HUES64 (cell line): ENCODE data around the gene ITSN1.
A peak's percentile ranks its signal among the peaks of the same experiment; 100 is the strongest.

Experiments
- H3K27ac ChIP-seq: 2 replicates; pipeline ENCODE4 v1.7.0; 2013; ENCODE audit warnings: low read depth, low read length, inconsistent platforms
- H3K27me3 ChIP-seq: 2 replicates; pipeline ENCODE4 v1.6.1; 2013; ENCODE audit warnings: mild to moderate bottlenecking, low read length; ENCODE audit not compliant: insufficient read depth
- H3K36me3 ChIP-seq: 2 replicates; pipeline ENCODE4 v1.6.1; 2013; ENCODE audit warnings: mild to moderate bottlenecking, low read length; ENCODE audit not compliant: insufficient read depth
- H3K4me1 ChIP-seq: 2 replicates; pipeline ENCODE4 v1.6.1; 2013; ENCODE audit warnings: mild to moderate bottlenecking, low read length, moderate library complexity; ENCODE audit not compliant: insufficient read depth
- H3K4me3 ChIP-seq: 2 replicates; pipeline ENCODE4 v1.5.1; 2013; ENCODE audit warnings: mild to moderate bottlenecking, low read length, moderate library complexity
- H3K9ac ChIP-seq: 2 replicates; pipeline ENCODE4 v1.6.1; 2013; ENCODE audit warnings: mild to moderate bottlenecking, low read depth, low read length
- H3K9me3 ChIP-seq: 2 replicates; pipeline ENCODE4 v1.6.1; 2013; ENCODE audit warnings: low read depth, low read length; ENCODE audit not compliant: insufficient read depth
- WGBS: fragments of 150-250, 120-280 bp; methylation state at CpG from one replicate; pipeline ENCODE4 v1.1.7; 2013; ENCODE audit warnings: missing lambda C conversion rate; 5-methylcytosine and 5-hydroxymethylcytosine counted together

Gene ITSN1

GRCh38 chr21:33940164-33940880, 298.0 kb downstream of the ITSN1 start:
- WGBS, result 93% methylated on average over 14 of the region's 15 CpGs
- no peaks in the 10 kb centered on the region; the same call in 1 of the 2 replicates for H3K9me3 ChIP-seq
- H3K4me1 ChIP-seq, result peaks cover 17% of the 10 kb centered on the region
- H3K27ac ChIP-seq, result no peak overlapping the region
- no peak overlapping the region for H3K4me3 ChIP-seq
- H3K27me3 ChIP-seq, result no peaks in the 10 kb centered on the region
- peaks cover 3% of the 10 kb centered on the region for H3K36me3 ChIP-seq
- no peak overlapping the region for H3K9ac ChIP-seq

GRCh38 chr21:33940881-33941245, 298.6 kb downstream of the ITSN1 start:
- no peak overlapping the region for H3K4me3 ChIP-seq
- H3K9me3 ChIP-seq, result no peaks in the 10 kb centered on the region; the same call in 1 of the 2 replicates
- 92% methylated on average over 5 of the region's 5 CpGs for WGBS
- peaks cover 17% of the 10 kb centered on the region for H3K4me1 ChIP-seq
- peaks cover 3% of the 10 kb centered on the region for H3K36me3 ChIP-seq
- no peak overlapping the region for H3K9ac ChIP-seq
- H3K27ac ChIP-seq, result no peak overlapping the region
- H3K27me3 ChIP-seq, result no peaks in the 10 kb centered on the region

- H3K9me3 ChIP-seq, result no peaks in the 10 kb centered on the region; the same call in 1 of the 2 replicates
- peaks cover 3% of the 10 kb centered on the region for H3K36me3 ChIP-seq
- H3K27me3 ChIP-seq, result no peaks in the 10 kb centered on the region
- peaks cover 21% of the 10 kb centered on the region for H3K4me1 ChIP-seq
- no peak overlapping the region for H3K27ac ChIP-seq
- no peak overlapping the region for H3K4me3 ChIP-seq
- H3K9ac ChIP-seq, result no peak overlapping the region
Observed at GRCh38 chr21:33942426-33942825, 300.1 kb downstream of the ITSN1 start.

GRCh38 chr21:33943293-33943692, 301.0 kb downstream of the ITSN1 start:
- no peaks in the 10 kb centered on the region for H3K27me3 ChIP-seq
- 94% methylated on average over 2 of the region's 2 CpGs for WGBS
- H3K36me3 ChIP-seq, result peaks cover 3% of the 10 kb centered on the region
- H3K9ac ChIP-seq, result no peak overlapping the region
- no peaks in the 10 kb centered on the region; the same call in 1 of the 2 replicates for H3K9me3 ChIP-seq
- no peak overlapping the region for H3K27ac ChIP-seq
- no peak overlapping the region for H3K4me3 ChIP-seq
- H3K4me1 ChIP-seq, result peaks cover 26% of the 10 kb centered on the region

GRCh38 chr21:33944185-33944763, 302.0 kb downstream of the ITSN1 start:
- Histone ChIP-seq H3K27ac (no peak overlapping the region), H3K9me3 (no peaks in the 10 kb centered on the region; the same call in 1 of the 2 replicates), H3K27me3 (no peaks in the 10 kb centered on the region), H3K4me3 (no peak overlapping the region), H3K9ac (no peak overlapping the region), H3K36me3 (peaks cover 3% of the 10 kb centered on the region), H3K4me1 (peaks cover 34% of the 10 kb centered on the region)
- WGBS, result 94% methylated on average over 1 of the region's 1 CpG

- H3K9ac ChIP-seq, result no peak overlapping the region
- H3K36me3 ChIP-seq, result peaks cover 3% of the 10 kb centered on the region; the same call in 1 of the 2 replicates
- H3K4me3 ChIP-seq, result no peak overlapping the region
- no peak overlapping the region for H3K27ac ChIP-seq
- H3K4me1 ChIP-seq, result peaks cover 34% of the 10 kb centered on the region
- 89% methylated on average over 2 of the region's 2 CpGs for WGBS
- H3K27me3 ChIP-seq, result no peaks in the 10 kb centered on the region
- no peaks in the 10 kb centered on the region; the same call in 1 of the 2 replicates for H3K9me3 ChIP-seq
Observed at GRCh38 chr21:33945652-33946270, 303.5 kb downstream of the ITSN1 start.

GRCh38 chr21:33947451-33948095, 305.3 kb downstream of the ITSN1 start:
- peaks cover 3% of the 10 kb centered on the region; the same call in 1 of the 2 replicates for H3K36me3 ChIP-seq
- peak overlapping the region; percentile 45 for H3K4me3 ChIP-seq
- H3K27ac ChIP-seq, result peak overlapping the region; percentile 90
- no peaks in the 10 kb centered on the region for H3K27me3 ChIP-seq
- no peaks in the 10 kb centered on the region; the same call in 1 of the 2 replicates for H3K9me3 ChIP-seq
- 35% methylated on average over 9 of the region's 9 CpGs for WGBS
- peak overlapping the region; percentile 77 for H3K9ac ChIP-seq
- H3K4me1 ChIP-seq, result peaks cover 24% of the 10 kb centered on the region

GRCh38 chr21:33948096-33948950, 306.0 kb downstream of the ITSN1 start:
- Histone ChIP-seq H3K36me3 (peaks cover 3% of the 10 kb centered on the region; the same call in 1 of the 2 replicates), H3K27ac (peak overlapping the region; percentile 90), H3K9ac (peak overlapping the region; percentile 77), H3K4me3 (peak overlapping the region; percentile 45), H3K9me3 (no peaks in the 10 kb centered on the region; the same call in 1 of the 2 replicates), H3K27me3 (no peaks in the 10 kb centered on the region), H3K4me1 (peaks cover 22% of the 10 kb centered on the region)
- 34% methylated on average over 17 of the region's 17 CpGs for WGBS

GRCh38 chr21:33948951-33949444, 306.7 kb downstream of the ITSN1 start:
- no peaks in the 10 kb centered on the region; the same call in 1 of the 2 replicates for H3K9me3 ChIP-seq
- peaks cover 22% of the 10 kb centered on the region for H3K4me1 ChIP-seq
- H3K27me3 ChIP-seq, result no peaks in the 10 kb centered on the region
- no peak overlapping the region for H3K4me3 ChIP-seq
- H3K36me3 ChIP-seq, result 0 out of 2 replicates have a peak, but pooled peaks cover 3% of the 10 kb centered on the region
- peak overlapping the region; percentile 90 for H3K27ac ChIP-seq
- H3K9ac ChIP-seq, result peak overlapping the region; percentile 77; the same call in 1 of the 2 replicates
- 90% methylated on average over 9 of the region's 9 CpGs for WGBS
